Measurements from ENCODE around the gene GABBR2.

GABBR2 gene

GRCh38 chr9:98383758-98384157 lies 325.0 kb downstream of the GABBR2 start:
- DNase-seq, result no peak

GRCh38 chr9:98381311-98382103 lies 327.2 kb downstream of the GABBR2 start:
- no peak for DNase-seq

DNA sequence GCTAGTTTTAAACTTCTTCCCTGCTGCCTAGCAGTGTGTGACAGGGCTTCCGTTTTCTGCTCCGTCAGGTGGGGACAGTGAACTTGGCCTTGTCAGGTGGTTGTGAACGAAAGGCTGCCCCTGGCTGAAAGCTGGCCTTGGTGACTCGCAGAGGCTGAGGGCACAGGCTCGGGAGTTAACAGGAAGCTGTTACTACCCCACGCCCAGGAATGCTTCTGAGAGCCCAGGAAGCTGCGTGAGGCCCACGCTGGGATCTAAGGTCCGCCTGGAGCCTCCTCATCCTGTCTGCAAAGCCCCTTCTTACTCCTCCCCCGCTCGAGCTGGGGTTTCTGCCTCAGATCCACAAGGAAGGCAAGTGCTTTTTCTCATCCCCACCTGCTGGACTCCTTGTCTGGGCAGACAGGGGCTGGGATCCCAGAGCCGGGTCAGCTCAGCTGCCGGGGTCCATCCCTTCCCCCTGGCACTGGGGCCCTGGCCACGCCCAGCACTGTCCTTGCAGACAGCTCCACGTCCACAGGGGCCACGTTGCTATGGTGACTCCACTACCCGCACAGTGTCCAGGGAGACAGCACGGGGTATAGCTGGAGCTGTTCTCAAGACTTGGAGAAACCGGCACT lies 328.6 kb downstream of the GABBR2 start:
- DNase-seq, result peak; percentile 11

GRCh38 chr9:98379572-98379971 lies 329.2 kb downstream of the GABBR2 start:
- no peak for DNase-seq

DNA sequence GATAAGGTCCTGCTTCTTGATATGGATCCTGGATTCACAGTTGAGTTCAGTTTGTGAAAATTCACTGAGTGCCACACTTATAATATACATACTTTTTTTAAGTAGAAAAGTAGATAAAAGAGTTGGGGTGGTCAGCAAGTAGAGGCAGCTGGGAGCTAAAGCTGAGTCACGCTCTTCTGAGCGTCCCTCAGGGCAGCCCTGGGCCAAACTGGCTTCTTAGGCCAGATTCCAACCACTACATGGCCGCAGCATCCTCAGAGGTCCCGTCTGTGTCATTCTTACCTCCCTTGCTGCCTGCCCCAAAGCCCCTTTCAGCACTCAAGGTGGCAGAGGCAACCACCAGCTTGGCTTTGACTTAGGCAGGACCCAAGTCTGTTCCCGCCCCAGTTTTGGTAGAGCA lies 329.9 kb downstream of the GABBR2 start:
- DNase-seq, result no peak

DNA sequence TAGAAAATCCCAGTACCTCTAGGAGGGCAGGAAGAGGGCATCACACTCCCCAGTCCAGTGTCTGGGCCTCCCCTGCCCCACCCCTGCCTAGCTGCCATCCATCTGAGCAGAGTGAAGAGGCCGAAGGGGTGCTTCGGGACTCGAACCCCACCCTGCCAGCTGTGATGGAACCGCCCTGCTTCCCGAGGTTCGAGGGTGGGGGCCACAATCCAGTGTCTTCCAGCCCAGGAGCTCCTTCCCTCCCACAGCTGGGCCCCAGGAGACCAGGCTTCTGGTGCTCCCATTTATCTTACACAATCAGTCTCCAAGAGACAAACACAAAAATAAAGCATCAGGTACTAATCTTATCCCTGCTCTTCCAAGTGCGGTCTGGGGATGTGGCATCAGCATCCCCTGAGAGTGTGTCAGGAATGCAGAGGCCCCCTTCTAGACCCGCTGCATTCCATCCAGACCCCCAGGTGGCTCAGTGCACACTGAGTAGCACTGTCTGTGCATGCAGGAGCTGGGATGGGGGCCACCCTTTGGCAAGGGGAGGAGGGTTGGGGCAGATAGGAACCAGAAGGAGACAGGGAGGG lies 330.4 kb downstream of the GABBR2 start:
- no peak for DNase-seq

DNA sequence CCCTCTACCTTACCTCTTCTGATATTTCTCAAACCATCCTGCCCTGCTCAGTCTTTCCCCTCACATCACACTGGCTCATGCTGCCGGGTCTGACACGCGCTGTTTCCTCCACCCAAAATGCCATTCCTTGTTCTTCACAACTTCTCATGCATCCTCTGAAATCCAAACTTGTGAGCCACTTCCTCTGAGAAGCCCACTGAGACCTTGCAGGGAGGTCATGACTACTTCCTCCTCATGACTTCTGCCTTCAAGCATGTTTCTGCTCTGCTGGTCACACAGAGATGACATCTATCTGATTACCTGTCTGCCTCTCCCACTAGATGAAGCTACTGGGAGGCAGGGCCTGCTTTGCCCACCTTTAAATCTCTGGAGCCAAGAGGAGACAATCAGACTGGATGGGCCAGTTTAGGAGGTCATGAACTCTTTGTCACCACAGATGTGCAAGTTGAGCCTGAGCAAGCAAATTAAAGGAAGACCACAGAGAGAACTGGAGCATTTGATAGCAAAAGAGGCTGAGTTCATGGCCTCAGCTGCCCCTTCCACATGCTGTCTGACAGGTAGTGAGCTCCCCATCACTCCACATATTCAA lies 333.5 kb downstream of the GABBR2 start:
- no peak for DNase-seq

DNA sequence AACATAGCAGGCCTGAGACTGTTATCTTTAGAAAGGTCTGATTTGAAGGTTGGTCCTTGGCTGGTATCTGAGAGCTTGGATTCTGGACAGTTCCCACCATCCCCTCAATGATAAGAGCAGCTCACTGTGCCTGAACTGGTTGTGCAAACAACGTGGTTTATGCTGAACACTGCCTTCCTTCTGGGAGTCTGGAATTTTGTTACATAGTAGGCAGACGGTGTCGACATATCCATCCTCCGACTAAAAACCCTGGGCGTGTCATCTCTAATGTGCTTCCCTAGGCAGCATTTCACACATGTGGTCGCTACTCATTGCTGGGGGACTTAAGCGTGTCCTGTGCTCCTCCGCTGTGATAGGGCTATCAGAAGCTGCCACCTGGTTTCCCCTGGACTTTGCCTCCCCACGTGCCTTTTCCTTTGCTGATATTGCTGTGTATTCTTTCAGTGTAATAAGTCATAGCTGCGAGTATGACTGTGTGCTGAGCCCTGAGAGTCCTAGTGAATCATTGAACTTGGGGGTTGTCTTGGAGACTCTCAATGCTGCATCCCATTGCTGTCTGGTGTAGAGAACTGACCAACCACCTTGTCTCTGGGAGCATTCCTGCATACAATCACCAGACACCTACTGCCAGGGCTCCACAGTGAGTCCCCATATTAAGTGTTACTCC lies 334.2 kb downstream of the GABBR2 start:
- DNase-seq, result no peak

DNA sequence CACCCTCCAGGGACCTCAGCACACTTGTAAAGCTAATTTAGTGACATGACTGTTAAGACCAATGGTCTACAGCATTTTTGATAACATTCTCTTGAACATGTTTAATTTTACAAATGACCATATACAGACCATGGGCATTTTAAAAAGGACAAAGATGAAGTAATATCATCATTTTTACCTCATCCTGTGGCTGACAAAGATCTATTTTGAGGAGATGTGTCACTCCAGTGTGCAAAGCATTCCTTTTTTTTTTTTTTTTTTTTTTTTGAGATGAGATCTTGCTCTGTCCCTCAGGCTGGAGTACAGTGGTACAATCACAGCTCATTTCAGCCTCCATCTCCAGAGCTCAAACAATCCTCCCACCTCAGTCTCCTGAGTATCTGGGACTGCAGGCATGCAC lies 335.1 kb downstream of the GABBR2 start:
- no peak for DNase-seq

GRCh38 chr9:98372077-98372836 lies 336.5 kb downstream of the GABBR2 start:
- DNase-seq, result no peak

DNA sequence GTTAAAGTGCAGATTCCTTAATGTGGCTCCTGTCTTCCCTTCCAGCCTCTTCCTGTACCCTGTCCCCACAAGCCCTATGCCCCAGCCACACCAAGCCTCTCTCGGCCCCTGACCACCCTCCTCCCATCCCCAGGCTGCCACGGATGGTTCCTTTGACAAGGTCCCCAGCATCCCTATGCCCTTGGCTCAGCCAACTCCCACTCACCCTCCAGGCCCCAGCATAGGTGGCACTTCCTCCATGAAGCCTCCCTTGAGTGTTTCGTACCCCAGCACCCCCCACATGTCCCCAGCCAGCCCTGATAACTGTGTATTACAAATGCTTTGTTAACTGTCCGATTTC lies 337.8 kb downstream of the GABBR2 start:
- DNase-seq, result no peak

DNA sequence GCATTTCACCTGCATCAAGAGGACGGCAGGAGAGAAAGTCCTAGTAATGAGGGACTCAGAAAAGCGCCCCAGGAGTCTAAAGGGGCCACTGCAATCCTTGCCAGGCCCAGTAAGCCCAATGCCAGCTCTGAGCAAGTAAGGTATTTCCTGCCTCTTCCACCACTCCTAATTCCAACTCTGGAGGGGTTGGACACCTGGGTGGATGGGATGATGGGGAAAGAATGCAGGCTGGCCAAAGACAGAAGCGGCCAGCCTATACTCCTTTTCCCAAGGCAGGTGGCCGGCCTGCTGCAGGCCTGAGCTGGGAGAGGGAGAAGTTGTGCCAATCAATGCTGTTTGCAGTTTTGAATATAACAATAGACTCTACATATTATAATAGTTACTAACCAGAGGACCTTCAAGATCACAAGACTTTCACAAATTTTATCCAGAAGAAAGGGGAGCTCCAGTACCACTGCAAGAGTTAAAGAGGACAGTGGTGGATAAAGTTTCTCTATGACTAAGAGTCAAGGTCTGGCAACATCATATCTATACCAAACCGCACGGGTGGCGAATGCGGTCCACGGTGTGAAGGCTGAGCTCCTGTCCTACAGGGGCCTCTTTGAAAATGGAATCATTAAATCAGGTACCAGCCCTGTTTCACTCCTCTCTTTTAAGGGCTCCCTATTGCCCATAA lies 338.3 kb downstream of the GABBR2 start:
- DNase-seq, result no peak

- DNase-seq, result no peak
These were observed 338.8 kb downstream of the GABBR2 start for GRCh38 chr9:98369896-98370295.

- no peak for DNase-seq
These were observed 339.3 kb downstream of the GABBR2 start for GRCh38 chr9:98369471-98369870.

GRCh38 chr9:98369066-98369425 lies 339.7 kb downstream of the GABBR2 start:
- DNase-seq, result no peak

DNA sequence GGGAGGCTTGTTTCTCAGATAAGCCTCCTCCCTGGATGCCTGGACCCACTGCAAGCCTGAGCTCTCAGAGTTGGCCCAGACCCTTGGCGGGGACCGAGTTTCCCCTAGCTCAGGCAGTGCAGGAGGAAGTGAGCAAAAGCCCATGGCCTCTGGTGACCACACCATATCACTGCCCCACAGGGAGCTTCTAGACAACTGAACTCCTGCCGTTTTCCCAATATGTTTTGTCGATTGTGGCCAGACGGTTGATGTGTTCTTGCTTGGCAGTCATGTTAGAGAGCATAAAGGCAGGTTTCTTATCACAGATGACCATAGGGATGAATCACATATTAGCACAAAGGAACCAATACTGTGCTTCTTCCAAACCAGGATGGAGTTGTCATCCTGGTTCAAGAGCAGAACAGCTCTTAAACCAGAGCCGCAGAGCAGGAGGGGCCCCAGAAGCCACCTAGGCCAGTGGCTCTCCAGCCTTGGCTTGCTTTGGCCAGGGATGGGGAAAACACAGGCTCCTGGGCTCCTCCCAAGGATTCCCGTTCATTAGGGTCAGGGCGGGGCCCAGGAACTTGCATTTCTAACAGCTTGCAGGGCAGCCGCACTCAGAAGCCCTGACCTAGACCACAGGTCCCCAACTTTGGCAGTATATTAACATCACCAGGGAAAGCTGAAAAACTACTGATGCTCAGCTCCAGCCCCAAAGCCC lies 340.2 kb downstream of the GABBR2 start:
- DNase-seq, result no peak

DNA sequence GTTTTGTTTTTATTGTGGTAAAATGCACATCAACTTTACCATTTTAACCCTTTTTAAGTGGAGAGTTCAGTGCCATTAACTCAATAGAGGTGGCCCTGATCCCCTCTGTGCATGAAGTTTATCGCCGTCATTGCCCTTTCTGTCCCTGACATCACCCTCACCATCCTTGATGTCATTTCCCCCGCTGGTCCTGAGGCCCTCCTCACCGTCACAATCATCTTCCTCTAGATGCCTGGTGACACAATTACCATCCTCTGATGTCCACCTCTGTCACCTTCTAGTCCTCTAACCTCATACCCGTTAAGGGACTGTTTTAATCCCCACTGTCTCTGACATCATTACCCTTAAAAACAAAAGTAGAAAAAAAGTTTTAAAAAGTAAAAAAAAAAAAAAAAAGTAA lies 340.8 kb downstream of the GABBR2 start:
- DNase-seq, result no peak

GRCh38 chr9:98367371-98367900 lies 341.3 kb downstream of the GABBR2 start:
- DNase-seq, result no peak

GRCh38 chr9:98365781-98366180 lies 343.0 kb downstream of the GABBR2 start:
- DNase-seq, result no peak

- DNase-seq, result peak; percentile 43
These were observed 343.5 kb downstream of the GABBR2 start for GRCh38 chr9:98365227-98365669.

- no peak for DNase-seq
These were observed 344.6 kb downstream of the GABBR2 start for GRCh38 chr9:98364086-98364485.

All from NCI-H69 (cell line).